GM21447 (cell line): ENCODE measurements around the gene CACNA1B.
"Not testable (repeated sequence)": the region's sequence is repeated elsewhere in the genome, so short reads cannot be mapped to it uniquely, and the experiment has no call there.

Source experiments
- ATAC-seq: cut with Tn5 transposase; IDR thresholded peaks from one replicate; pipeline ENCODE4 v1.9.1; 2021; ENCODE audit not compliant: unreplicated experiment

Gene CACNA1B

GRCh38 chr9:137877506-137878122 is at the start of gene CACNA1B:
TSS of gene CACNA1B (plus strand) at chr9:137877782. CDS start at chr9:137877934, 152 bp downstream.
- ATAC-seq, result not testable (repeated sequence)

- no peak for ATAC-seq
Measured at GRCh38 chr9:137827908-137828526, 49.6 kb upstream of the CACNA1B start.

GRCh38 chr9:137828527-137829259 is 48.9 kb upstream of the CACNA1B start:
- no peak for ATAC-seq

GRCh38 chr9:137829260-137829996 is 48.2 kb upstream of the CACNA1B start:
- no peak for ATAC-seq

GRCh38 chr9:137832191-137832700 is 45.3 kb upstream of the CACNA1B start:
- no peak for ATAC-seq

GRCh38 chr9:137832830-137833590 is 44.6 kb upstream of the CACNA1B start:
- no peak for ATAC-seq

GRCh38 chr9:137833721-137834613 is 43.6 kb upstream of the CACNA1B start:
- ATAC-seq, result no peak

GRCh38 chr9:137834846-137835546 is 42.6 kb upstream of the CACNA1B start:
- no peak for ATAC-seq

GRCh38 chr9:137836151-137836830 is 41.3 kb upstream of the CACNA1B start:
- ATAC-seq, result no peak

- ATAC-seq, result no peak
Measured at GRCh38 chr9:137836831-137837241, 40.7 kb upstream of the CACNA1B start.

GRCh38 chr9:137837345-137838278 is 40.0 kb upstream of the CACNA1B start:
- no peak for ATAC-seq

- no peak for ATAC-seq
Measured at GRCh38 chr9:137838576-137838975, 39.0 kb upstream of the CACNA1B start.

- ATAC-seq, result no peak
Measured at GRCh38 chr9:137843355-137843754, 34.2 kb upstream of the CACNA1B start.

- ATAC-seq, result no peak
Measured at GRCh38 chr9:137851516-137852267, 25.9 kb upstream of the CACNA1B start.

GRCh38 chr9:137853392-137853995 is 24.1 kb upstream of the CACNA1B start:
- no peak for ATAC-seq

GRCh38 chr9:137860361-137860760 is 17.2 kb upstream of the CACNA1B start:
- no peak for ATAC-seq
